Peyer's patch (tissue), 4 donors: ENCODE data around the gene SHCBP1L.

Experiments
- CTCF ChIP-seq, 6 experiments: fragments of 450-650 bp in 4 of 6; fragments of 200-600 bp in 2 of 6; sonication (generic) in 1 of 6; IDR thresholded peaks; one replicate each; pipeline ENCODE4 v1.5.1; 2017 to 2019; ENCODE audit warnings: antibody characterized with exemption in 6 of 6, mild to moderate bottlenecking in 3 of 6, moderate library complexity in 1 of 6
- POLR2A ChIP-seq, 2 donors: fragments of 450-650 bp; IDR thresholded peaks; one replicate each; pipeline ENCODE4 v1.5.1; 2017; ENCODE audit warnings: antibody characterized with exemption in 2 of 2, mild to moderate bottlenecking in 2 of 2, moderate library complexity in 2 of 2

GRCh38 chr1:182913401-182913800, 39.6 kb downstream of the SHCBP1L start:
- TF ChIP-seq CTCF (IDR thresholded peaks at IDR 0.05), result no peak
- no peak for TF ChIP-seq POLR2A (IDR thresholded peaks at IDR 0.05)
